ENCODE results near the gene SNRPD2.

The SNRPD2 gene

GRCh38 chr19:45646345-45646698 is 45.4 kb downstream of the SNRPD2 start:
- no peak for TF ChIP-seq CTCF (IDR thresholded peaks at IDR 0.05; ENCODE audit: insufficient read depth, low read length, poor library complexity, severe bottlenecking)
- peak overlapping the region; percentile 35 for H3K9ac ChIP-seq (ENCODE audit: low read length)
- no peaks in the 10 kb centered on the region for H3K9me3 ChIP-seq (ENCODE audit: insufficient read depth, low read length)
- no peak overlapping the region for H3K27ac ChIP-seq (ENCODE audit: low read depth, low read length)
- no peaks in the 10 kb centered on the region for H4K20me1 ChIP-seq (ENCODE audit: low read depth, low read length)
- H3K4me2 ChIP-seq (ENCODE audit: low read depth, low read length, poor library complexity, severe bottlenecking) = peak overlapping the region; percentile 65
- no peaks in the 10 kb centered on the region for H3K36me3 ChIP-seq (ENCODE audit: low read length)
- H3K27me3 ChIP-seq (ENCODE audit: low read length) = no peaks in the 10 kb centered on the region
- H2AFZ ChIP-seq (ENCODE audit: low read depth, low read length, severe bottlenecking) = peak overlapping the region; percentile 84
- peaks cover 22% of the 10 kb centered on the region for H3F3A ChIP-seq (ENCODE audit: insufficient read depth)
- peak overlapping the region; percentile 58 for H3K4me3 ChIP-seq (ENCODE audit: insufficient read depth, low read length, poor library complexity, severe bottlenecking)
- no peaks in the 10 kb centered on the region for H3K9me2 ChIP-seq (replicated peaks; ENCODE audit: insufficient read depth, low read length)
- no peaks in the 10 kb centered on the region for H3K79me2 ChIP-seq (ENCODE audit: insufficient read depth, low read length)

DNA sequence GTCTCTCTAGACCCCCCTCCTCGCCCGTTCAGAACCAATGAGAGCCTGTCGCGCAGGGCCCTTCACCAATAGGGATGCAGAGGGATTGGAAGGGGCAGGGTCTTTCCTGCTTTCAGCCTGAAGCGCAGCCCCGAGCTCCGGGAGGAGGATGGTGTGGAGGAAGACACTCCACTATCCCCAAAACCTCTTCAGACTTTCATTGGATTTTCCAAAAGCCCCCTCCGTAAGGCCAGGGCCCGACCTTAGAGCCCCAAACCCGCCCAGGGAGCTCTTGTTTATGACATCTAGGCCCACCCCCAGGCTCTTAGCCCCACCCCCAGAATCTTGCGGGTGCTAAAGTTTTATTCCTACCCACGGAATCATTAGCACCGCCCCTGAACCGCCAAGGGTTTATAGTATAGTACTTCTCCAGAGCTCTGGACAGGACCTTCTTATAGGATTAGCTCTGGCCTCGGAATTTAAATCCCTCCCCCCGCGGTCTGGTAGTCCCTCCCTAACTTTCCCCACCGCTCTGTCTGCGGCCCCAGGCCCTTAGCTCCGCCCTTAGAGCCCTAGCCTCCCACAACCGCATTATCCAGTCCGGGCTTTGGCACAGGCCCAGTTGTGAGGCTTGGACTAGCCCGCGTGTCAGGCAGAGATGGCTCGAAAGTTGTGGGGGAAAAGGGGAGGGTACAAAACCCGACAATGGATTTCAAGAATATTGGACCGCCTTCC is 46.0 kb downstream of the SNRPD2 start:
- H3K79me2 ChIP-seq (ENCODE audit: insufficient read depth, low read length) = no peaks in the 10 kb centered on the region
- H2AFZ ChIP-seq (ENCODE audit: low read depth, low read length, severe bottlenecking) = peak overlapping the region; percentile 84
- H3K4me2 ChIP-seq (ENCODE audit: low read depth, low read length, poor library complexity, severe bottlenecking) = peak overlapping the region; percentile 65
- peak overlapping the region; percentile 35 for H3K9ac ChIP-seq (ENCODE audit: low read length)
- no peaks in the 10 kb centered on the region for H3K27me3 ChIP-seq (ENCODE audit: low read length)
- no peaks in the 10 kb centered on the region for H3K9me2 ChIP-seq (replicated peaks; ENCODE audit: insufficient read depth, low read length)
- no peaks in the 10 kb centered on the region for H3K36me3 ChIP-seq (ENCODE audit: low read length)
- peak overlapping the region; percentile 58 for H3K4me3 ChIP-seq (ENCODE audit: insufficient read depth, low read length, poor library complexity, severe bottlenecking)
- no peaks in the 10 kb centered on the region for H3K9me3 ChIP-seq (ENCODE audit: insufficient read depth, low read length)
- no peak for TF ChIP-seq EZH2phosphoT487 (conservative IDR thresholded peaks at IDR 0.05; ENCODE audit: low read length)
- no peak for TF ChIP-seq CTCF (IDR thresholded peaks at IDR 0.05; ENCODE audit: insufficient read depth, low read length, poor library complexity, severe bottlenecking)
- no peaks in the 10 kb centered on the region for H4K20me1 ChIP-seq (ENCODE audit: low read depth, low read length)
- no peak overlapping the region for H3K27ac ChIP-seq (ENCODE audit: low read depth, low read length)
- H3F3A ChIP-seq (ENCODE audit: insufficient read depth) = peaks cover 22% of the 10 kb centered on the region

- Histone ChIP-seq H3K27me3 (ENCODE audit: low read length) (no peaks in the 10 kb centered on the region), H3K9me2 (replicated peaks; ENCODE audit: insufficient read depth, low read length) (no peaks in the 10 kb centered on the region), H3K4me3 (ENCODE audit: insufficient read depth, low read length, poor library complexity, severe bottlenecking) (peak overlapping the region; percentile 58), H3K4me2 (ENCODE audit: low read depth, low read length, poor library complexity, severe bottlenecking) (peak overlapping the region; percentile 65), H3K9me3 (ENCODE audit: insufficient read depth, low read length) (no peaks in the 10 kb centered on the region), H3K9ac (ENCODE audit: low read length) (peak overlapping the region; percentile 35), H3K27ac (ENCODE audit: low read depth, low read length) (no peak overlapping the region), H4K20me1 (ENCODE audit: low read depth, low read length) (no peaks in the 10 kb centered on the region), H3K79me2 (ENCODE audit: insufficient read depth, low read length) (no peaks in the 10 kb centered on the region), H3K36me3 (ENCODE audit: low read length) (no peaks in the 10 kb centered on the region), H2AFZ (ENCODE audit: low read depth, low read length, severe bottlenecking) (peak overlapping the region; percentile 84), H3F3A (ENCODE audit: insufficient read depth) (peaks cover 22% of the 10 kb centered on the region)
- TF ChIP-seq EZH2phosphoT487 (conservative IDR thresholded peaks at IDR 0.05; ENCODE audit: low read length) = no peak
- TF ChIP-seq CTCF (IDR thresholded peaks at IDR 0.05; ENCODE audit: insufficient read depth, low read length, poor library complexity, severe bottlenecking) = no peak
Observed at GRCh38 chr19:45645068-45645630, 46.6 kb downstream of the SNRPD2 start.
